ENCODE measurements around the gene WDR46.

DNA sequence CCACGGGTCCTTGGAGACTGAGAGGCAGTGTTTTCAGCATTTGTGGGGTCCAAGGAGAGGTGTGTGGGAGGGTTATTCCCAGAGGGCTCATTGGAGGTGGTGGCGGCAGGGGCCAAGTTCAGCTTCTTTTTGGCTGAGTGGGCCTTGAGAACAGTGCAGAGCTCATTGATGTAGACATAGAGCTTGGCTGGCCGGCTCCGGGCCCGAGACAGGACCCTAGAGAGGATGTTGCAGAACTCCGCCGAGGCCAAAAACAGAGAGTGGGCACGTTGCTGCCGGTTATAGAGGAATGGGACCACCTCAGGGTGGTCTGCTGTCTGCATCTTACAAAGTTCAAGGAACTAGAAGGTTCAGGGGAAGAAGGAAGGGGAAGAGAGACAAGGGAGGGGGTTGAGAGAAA is 32.2 kb upstream of the WDR46 start:
- TF ChIP-seq, protein P1, sequence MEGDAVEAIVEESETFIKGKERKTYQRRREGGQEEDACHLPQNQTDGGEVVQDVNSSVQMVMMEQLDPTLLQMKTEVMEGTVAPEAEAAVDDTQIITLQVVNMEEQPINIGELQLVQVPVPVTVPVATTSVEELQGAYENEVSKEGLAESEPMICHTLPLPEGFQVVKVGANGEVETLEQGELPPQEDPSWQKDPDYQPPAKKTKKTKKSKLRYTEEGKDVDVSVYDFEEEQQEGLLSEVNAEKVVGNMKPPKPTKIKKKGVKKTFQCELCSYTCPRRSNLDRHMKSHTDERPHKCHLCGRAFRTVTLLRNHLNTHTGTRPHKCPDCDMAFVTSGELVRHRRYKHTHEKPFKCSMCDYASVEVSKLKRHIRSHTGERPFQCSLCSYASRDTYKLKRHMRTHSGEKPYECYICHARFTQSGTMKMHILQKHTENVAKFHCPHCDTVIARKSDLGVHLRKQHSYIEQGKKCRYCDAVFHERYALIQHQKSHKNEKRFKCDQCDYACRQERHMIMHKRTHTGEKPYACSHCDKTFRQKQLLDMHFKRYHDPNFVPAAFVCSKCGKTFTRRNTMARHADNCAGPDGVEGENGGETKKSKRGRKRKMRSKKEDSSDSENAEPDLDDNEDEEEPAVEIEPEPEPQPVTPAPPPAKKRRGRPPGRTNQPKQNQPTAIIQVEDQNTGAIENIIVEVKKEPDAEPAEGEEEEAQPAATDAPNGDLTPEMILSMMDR (IDR thresholded peaks at IDR 0.05; ENCODE audit: extremely low read depth in 1 of 2, insufficient read depth in 1 of 2, low read depth in 1 of 2, low read length in 2 of 2), result no peak
- TF ChIP-seq, protein P2, sequence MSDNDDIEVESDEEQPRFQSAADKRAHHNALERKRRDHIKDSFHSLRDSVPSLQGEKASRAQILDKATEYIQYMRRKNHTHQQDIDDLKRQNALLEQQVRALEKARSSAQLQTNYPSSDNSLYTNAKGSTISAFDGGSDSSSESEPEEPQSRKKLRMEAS (IDR thresholded peaks at IDR 0.05; ENCODE audit: insufficient read depth, insufficient read length), result no peak
- TF ChIP-seq MYC (IDR thresholded peaks at IDR 0.05; ENCODE audit: low read depth, low read length) (no peak), EZH2 (IDR thresholded peaks at IDR 0.05; ENCODE audit: borderline replicate concordance, low read depth, low read length, severe bottlenecking) (no peak), POLR2AphosphoS5 (IDR thresholded peaks at IDR 0.05; ENCODE audit: insufficient read depth, low read depth, low read length) (no peak), GATA2 (IDR thresholded peaks at IDR 0.05; ENCODE audit: insufficient read depth, insufficient read length, low read depth, low read length) (no peak), POLR2A (IDR thresholded peaks at IDR 0.05; ENCODE audit: low read depth, low read length) (no peak), FOS (IDR thresholded peaks at IDR 0.05; ENCODE audit: borderline replicate concordance, insufficient read depth, low read length) (no peak), JUN (IDR thresholded peaks at IDR 0.05; ENCODE audit: borderline replicate concordance, insufficient read depth, insufficient read length, low read depth) (no peak)
